ENCODE measurements around the gene CD84.
A peak's percentile ranks its signal among the peaks of the same experiment; 100 is the strongest.

Gene CD84

DNA sequence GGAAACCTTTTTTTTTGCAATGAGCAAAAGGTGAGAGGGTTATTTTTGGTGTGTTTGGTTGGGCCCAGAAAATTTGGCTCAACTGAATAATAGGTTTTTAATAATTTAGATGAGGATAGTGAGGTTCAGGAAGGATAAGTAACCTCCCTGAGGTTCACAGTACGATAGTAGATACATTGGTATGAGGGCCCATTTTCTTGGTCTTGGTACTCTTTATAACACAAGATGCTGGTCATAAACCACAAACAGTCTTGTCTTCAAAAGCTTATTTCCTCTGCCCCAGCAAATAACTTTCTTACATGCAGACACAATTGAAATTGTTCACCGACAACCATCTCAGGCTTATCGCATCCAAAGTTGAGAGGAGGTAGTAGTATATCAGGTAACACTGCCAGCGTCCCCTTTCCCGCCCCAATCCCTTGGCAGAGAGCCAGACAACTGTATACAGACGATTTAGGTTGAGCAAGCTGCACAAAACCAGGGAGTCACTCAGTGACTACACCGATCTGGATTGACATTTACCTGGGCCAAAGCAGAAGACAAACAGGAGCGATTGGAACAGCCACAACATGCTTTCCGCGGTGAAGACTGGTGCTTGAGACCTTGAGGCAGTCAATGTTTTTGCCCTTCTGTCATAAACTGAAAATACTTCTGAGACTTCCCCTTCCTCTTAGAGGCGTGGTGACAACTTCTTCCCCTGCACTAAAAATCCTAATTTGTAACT lies 56.5 kb downstream of the CD84 start, which contains the start of gene SLAMF6:
TSS of gene SLAMF6 (minus strand) at position 634 of the 724 bp plus-strand sequence. CDS start at position 571, 63 bp downstream.
- H3K36me3 ChIP-seq (ENCODE audit: control insufficient read depth in 4 of 4, insufficient read depth in 4 of 4, low read length in 3 of 4): no peaks in the 10 kb centered on the region
- peaks cover 0 to 5% (median 0%) of the 10 kb centered on the region in 5 experiments for H3K9me3 ChIP-seq (ENCODE audit: control extremely low read depth in 1 of 5, control insufficient read depth in 4 of 5, insufficient read depth in 2 of 5, low read depth in 1 of 5, low read length in 4 of 5)
- WGBS (ENCODE audit: insufficient coverage): 77% methylated on average over 8 of the region's 11 CpGs
- no peak within 1 kb of the TSS for H3K27ac ChIP-seq (ENCODE audit: insufficient read depth in 1 of 2, low read depth in 1 of 2, low read length in 2 of 2, poor library complexity in 1 of 2, severe bottlenecking in 2 of 2)
- peak in 1 of 3 donors; percentile 40 for DNase-seq
- peak within 1 kb of the TSS in 1 of 7 experiments; percentile 28 for H3K4me3 ChIP-seq (ENCODE audit: control insufficient read depth in 1 of 7, extremely low read depth in 1 of 7, insufficient read depth in 4 of 7, low read depth in 2 of 7, low read length in 6 of 7)
- POLR2A ChIA-PET: interaction anchor here (0.6 kb wide), 1 partner anchor 87 kb away, joined by 4 read pairs; no protein-coding TSS in a partner anchor
- CTCF ChIA-PET: interaction anchor here (1.5 to 2.1 kb wide), 4 partner anchors 9 to 84 kb away, joined by 3 to 7 read pairs (median 4); no protein-coding TSS in a partner anchor
- H3K27me3 ChIP-seq (replicated peaks in 2 of 5; ENCODE audit: control insufficient read depth in 4 of 5, insufficient read depth in 5 of 5, low read length in 4 of 5): no peaks in the 10 kb centered on the region
- peaks cover 16 to 41% (median 28%) of the 10 kb centered on the region in 4 experiments for H3K4me1 ChIP-seq (ENCODE audit: control extremely low read depth in 1 of 4, control insufficient read depth in 4 of 4, insufficient read depth in 4 of 4, low read length in 3 of 4)

DNA sequence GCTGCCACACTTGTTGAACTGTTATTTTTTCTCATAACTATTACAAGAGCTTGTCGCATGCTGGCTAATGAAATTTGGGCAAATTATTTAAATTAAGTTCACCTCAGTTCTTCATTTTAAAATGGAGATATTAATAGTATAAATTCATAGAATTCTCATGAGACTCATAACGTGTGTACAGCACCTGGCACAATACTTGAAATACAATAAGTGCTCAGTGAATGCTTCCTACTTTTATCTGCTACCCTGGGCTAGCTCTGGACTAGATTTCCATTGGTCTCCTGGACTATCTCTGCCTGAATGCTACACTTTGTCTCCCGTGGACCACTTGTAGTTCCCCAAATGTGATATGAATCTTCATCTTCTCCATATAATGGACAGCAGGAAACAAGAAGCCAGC lies 57.2 kb downstream of the CD84 start:
- Histone ChIP-seq H3K4me3 (ENCODE audit: control insufficient read depth in 1 of 7, extremely low read depth in 1 of 7, insufficient read depth in 4 of 7, low read depth in 2 of 7, low read length in 6 of 7) (no peak overlapping the region), H3K27ac (ENCODE audit: insufficient read depth in 1 of 2, low read depth in 1 of 2, low read length in 2 of 2, poor library complexity in 1 of 2, severe bottlenecking in 2 of 2) (no peak overlapping the region), H3K4me1 (ENCODE audit: control extremely low read depth in 1 of 4, control insufficient read depth in 4 of 4, insufficient read depth in 4 of 4, low read length in 3 of 4) (peaks cover 16 to 41% (median 28%) of the 10 kb centered on the region in 4 experiments), H3K27me3 (replicated peaks in 2 of 5; ENCODE audit: control insufficient read depth in 4 of 5, insufficient read depth in 5 of 5, low read length in 4 of 5) (no peaks in the 10 kb centered on the region), H3K36me3 (ENCODE audit: control insufficient read depth in 4 of 4, insufficient read depth in 4 of 4, low read length in 3 of 4) (no peaks in the 10 kb centered on the region), H3K9me3 (ENCODE audit: control extremely low read depth in 1 of 5, control insufficient read depth in 4 of 5, insufficient read depth in 2 of 5, low read depth in 1 of 5, low read length in 4 of 5) (peaks cover 0 to 2% (median 0%) of the 10 kb centered on the region in 5 experiments)
- DNase-seq: no peak
- CTCF ChIA-PET: interaction anchor here (1.5 to 2.1 kb wide), 4 partner anchors 8 to 85 kb away, joined by 3 to 7 read pairs (median 4); no protein-coding TSS in a partner anchor
- POLR2A ChIA-PET: no interaction called here
- 0% methylated on average over 1 of the region's 3 CpGs for WGBS (ENCODE audit: insufficient coverage)

DNA sequence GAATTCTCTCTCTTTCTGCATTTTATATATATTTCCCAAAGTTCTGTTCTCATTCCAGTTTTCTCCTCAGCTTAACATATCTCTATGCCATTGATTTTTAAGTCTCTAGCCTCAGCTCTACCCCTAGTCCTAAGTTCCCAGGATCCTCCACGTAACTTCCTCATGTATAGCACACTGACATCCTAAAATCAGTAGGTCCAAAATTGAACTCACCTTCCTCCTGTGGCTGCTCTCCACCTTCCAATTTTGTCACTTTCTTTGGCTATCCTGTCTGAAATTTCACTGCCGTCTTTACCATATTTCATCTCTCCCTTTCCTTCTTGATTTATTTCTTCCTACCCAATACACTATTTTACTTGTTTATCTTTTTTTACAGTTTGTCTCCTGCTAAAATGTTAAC lies 57.7 kb downstream of the CD84 start:
- Histone ChIP-seq H3K27me3 (replicated peaks in 2 of 5; ENCODE audit: control insufficient read depth in 4 of 5, insufficient read depth in 5 of 5, low read length in 4 of 5) (no peaks in the 10 kb centered on the region), H3K36me3 (ENCODE audit: control insufficient read depth in 4 of 4, insufficient read depth in 4 of 4, low read length in 3 of 4) (no peaks in the 10 kb centered on the region), H3K9me3 (ENCODE audit: control extremely low read depth in 1 of 5, control insufficient read depth in 4 of 5, insufficient read depth in 2 of 5, low read depth in 1 of 5, low read length in 4 of 5) (no peaks in the 10 kb centered on the region), H3K27ac (ENCODE audit: insufficient read depth in 1 of 2, low read depth in 1 of 2, low read length in 2 of 2, poor library complexity in 1 of 2, severe bottlenecking in 2 of 2) (no peak overlapping the region), H3K4me1 (ENCODE audit: control extremely low read depth in 1 of 4, control insufficient read depth in 4 of 4, insufficient read depth in 4 of 4, low read length in 3 of 4) (peaks cover 16 to 41% (median 28%) of the 10 kb centered on the region in 4 experiments), H3K4me3 (ENCODE audit: control insufficient read depth in 1 of 7, extremely low read depth in 1 of 7, insufficient read depth in 4 of 7, low read depth in 2 of 7, low read length in 6 of 7) (no peak overlapping the region)
- ChIA-PET CTCF (interaction anchor here (1.5 to 2.1 kb wide), 2 partner anchors 22 to 85 kb away, joined by 3 to 5 read pairs; no protein-coding TSS in a partner anchor), POLR2A (no interaction called here)
- DNase-seq: no peak
- 85% methylated on average over 2 of the region's 2 CpGs for WGBS (ENCODE audit: insufficient coverage)

- H3K27ac ChIP-seq (ENCODE audit: insufficient read depth in 1 of 2, low read depth in 1 of 2, low read length in 2 of 2, poor library complexity in 1 of 2, severe bottlenecking in 2 of 2): no peak overlapping the region
- ChIA-PET CTCF (interaction anchor here (1.5 kb wide), 1 partner anchor 86 kb away, joined by 3 read pairs; no protein-coding TSS in a partner anchor), POLR2A (no interaction called here)
- H3K27me3 ChIP-seq (replicated peaks in 2 of 5; ENCODE audit: control insufficient read depth in 4 of 5, insufficient read depth in 5 of 5, low read length in 4 of 5): no peaks in the 10 kb centered on the region
- H3K4me1 ChIP-seq (ENCODE audit: control extremely low read depth in 1 of 4, control insufficient read depth in 4 of 4, insufficient read depth in 4 of 4, low read length in 3 of 4): peaks cover 16 to 41% (median 28%) of the 10 kb centered on the region in 4 experiments
- peak in 1 of 3 donors; percentile 31 for DNase-seq
- no peak overlapping the region for H3K4me3 ChIP-seq (ENCODE audit: control insufficient read depth in 1 of 7, extremely low read depth in 1 of 7, insufficient read depth in 4 of 7, low read depth in 2 of 7, low read length in 6 of 7)
- no peaks in the 10 kb centered on the region for H3K36me3 ChIP-seq (ENCODE audit: control insufficient read depth in 4 of 4, insufficient read depth in 4 of 4, low read length in 3 of 4)
- 20% methylated on average over 1 of the region's 3 CpGs for WGBS (ENCODE audit: insufficient coverage)
- no peaks in the 10 kb centered on the region for H3K9me3 ChIP-seq (ENCODE audit: control extremely low read depth in 1 of 5, control insufficient read depth in 4 of 5, insufficient read depth in 2 of 5, low read depth in 1 of 5, low read length in 4 of 5)
Observed at GRCh38 chr1:160520999-160521398, 58.3 kb downstream of the CD84 start.

DNA sequence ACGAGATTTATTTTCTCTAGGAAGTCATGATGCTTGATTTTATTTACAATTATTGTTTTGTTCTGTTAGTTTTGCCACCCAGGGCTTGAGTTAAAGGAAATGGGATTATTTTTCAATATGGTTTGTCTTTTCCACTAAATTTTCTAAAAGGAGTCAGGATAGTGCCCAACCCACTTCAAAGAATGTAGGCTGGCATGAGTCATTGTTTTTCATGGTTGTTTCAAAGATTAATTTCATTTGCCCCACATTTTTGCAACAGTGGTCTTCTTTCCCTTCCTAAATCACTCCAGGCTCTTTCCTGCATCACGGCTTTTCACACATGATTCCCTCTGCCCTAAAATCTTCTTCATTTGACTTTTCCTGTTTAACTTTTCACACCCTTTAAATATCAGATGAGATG lies 58.7 kb downstream of the CD84 start:
- H3K4me3 ChIP-seq (ENCODE audit: control insufficient read depth in 1 of 7, extremely low read depth in 1 of 7, insufficient read depth in 4 of 7, low read depth in 2 of 7, low read length in 6 of 7): no peak overlapping the region

DNA sequence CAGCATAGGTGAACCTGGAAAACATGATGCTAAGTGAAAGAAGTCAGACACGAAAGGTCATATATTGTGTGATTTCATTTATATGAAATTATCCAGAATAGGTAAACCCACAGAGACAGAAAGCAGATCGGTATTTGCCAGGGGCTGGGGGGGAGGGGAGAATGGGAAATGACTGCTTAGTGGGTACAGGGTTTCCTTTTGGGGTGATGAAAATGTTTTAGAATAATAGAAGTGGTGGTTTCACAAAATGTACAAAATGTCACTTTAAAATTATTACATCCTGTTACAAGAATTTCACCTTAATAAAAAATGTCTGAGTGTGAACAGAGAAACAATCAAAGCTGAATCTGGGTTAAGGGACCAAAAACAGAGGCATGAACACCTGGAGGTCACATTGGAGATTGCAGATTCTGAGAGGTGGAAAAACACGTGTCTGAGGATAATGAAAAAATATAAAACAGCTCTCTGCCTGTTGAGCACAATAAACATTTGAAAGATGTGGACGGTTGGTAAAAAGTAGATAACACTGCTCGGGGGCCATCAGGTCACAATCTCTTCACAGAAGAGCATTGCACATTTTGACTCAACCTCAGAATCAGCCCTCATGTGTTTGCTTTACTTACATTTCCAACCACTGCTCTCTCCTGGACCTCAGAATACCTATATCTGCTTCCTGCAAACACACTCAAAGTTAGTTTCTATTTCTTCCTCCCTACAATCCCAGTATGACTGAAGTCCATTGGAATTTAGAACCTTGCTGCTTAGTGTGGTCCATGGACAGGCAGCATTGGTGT lies 59.5 kb downstream of the CD84 start:
- Histone ChIP-seq H3K9me3 (ENCODE audit: control extremely low read depth in 1 of 5, control insufficient read depth in 4 of 5, insufficient read depth in 2 of 5, low read depth in 1 of 5, low read length in 4 of 5) (peaks cover 0 to 1% (median 0%) of the 10 kb centered on the region in 5 experiments), H3K27me3 (replicated peaks in 2 of 5; ENCODE audit: control insufficient read depth in 4 of 5, insufficient read depth in 5 of 5, low read length in 4 of 5) (no peaks in the 10 kb centered on the region), H3K27ac (ENCODE audit: insufficient read depth in 1 of 2, low read depth in 1 of 2, low read length in 2 of 2, poor library complexity in 1 of 2, severe bottlenecking in 2 of 2) (no peak overlapping the region), H3K4me3 (ENCODE audit: control insufficient read depth in 1 of 7, extremely low read depth in 1 of 7, insufficient read depth in 4 of 7, low read depth in 2 of 7, low read length in 6 of 7) (peak overlapping the region in 3 of 7 experiments; percentile 1 to 48 (median 31)), H3K4me1 (ENCODE audit: control extremely low read depth in 1 of 4, control insufficient read depth in 4 of 4, insufficient read depth in 4 of 4, low read length in 3 of 4) (peaks cover 16 to 41% (median 28%) of the 10 kb centered on the region in 4 experiments), H3K36me3 (ENCODE audit: control insufficient read depth in 4 of 4, insufficient read depth in 4 of 4, low read length in 3 of 4) (no peaks in the 10 kb centered on the region)
- 0% methylated on average over 1 of the region's 5 CpGs for WGBS (ENCODE audit: insufficient coverage)
- CTCF ChIA-PET: no interaction called here
- peak; percentile 31 to 84 (median 66) for DNase-seq
- POLR2A ChIA-PET: no interaction called here

More for the DNA sequence above, 58.7 kb downstream of the CD84 start:
- DNase-seq: peak in 1 of 3 donors; percentile 45
- Histone ChIP-seq H3K27me3 (replicated peaks in 2 of 5; ENCODE audit: control insufficient read depth in 4 of 5, insufficient read depth in 5 of 5, low read length in 4 of 5) (no peaks in the 10 kb centered on the region), H3K27ac (ENCODE audit: insufficient read depth in 1 of 2, low read depth in 1 of 2, low read length in 2 of 2, poor library complexity in 1 of 2, severe bottlenecking in 2 of 2) (no peak overlapping the region), H3K36me3 (ENCODE audit: control insufficient read depth in 4 of 4, insufficient read depth in 4 of 4, low read length in 3 of 4) (no peaks in the 10 kb centered on the region), H3K4me1 (ENCODE audit: control extremely low read depth in 1 of 4, control insufficient read depth in 4 of 4, insufficient read depth in 4 of 4, low read length in 3 of 4) (peaks cover 16 to 41% (median 28%) of the 10 kb centered on the region in 4 experiments), H3K9me3 (ENCODE audit: control extremely low read depth in 1 of 5, control insufficient read depth in 4 of 5, insufficient read depth in 2 of 5, low read depth in 1 of 5, low read length in 4 of 5) (no peaks in the 10 kb centered on the region)
- ChIA-PET CTCF (no interaction called here), POLR2A (no interaction called here)
- WGBS (ENCODE audit: insufficient coverage): 23% methylated on average over 1 of the region's 2 CpGs

Measured in common myeloid progenitor, CD34-positive (primary cell).